H1 (cell line): ENCODE measurements around the gene TFCP2. TPM values are rescaled to one million over a fixed set of nuclear protein-coding genes. Genes with fewer than 3 reads are reported as not detected.

Experiments used
- CTCF ChIA-PET: fragments of 300-600 bp; sonication (Branson Sonifier 250); formaldehyde crosslinking; loops from one replicate; lab custom pipeline; 2021; ENCODE audit not compliant: partially characterized antibody; lab: Charles Lee
- POLR2A ChIA-PET: fragments of 300-600 bp; sonication (Branson Sonifier 250); formaldehyde crosslinking; loops from one replicate; lab custom pipeline; 2021; ENCODE audit warnings: inconsistent platforms; ENCODE audit not compliant: partially characterized antibody; lab: Charles Lee
- DNase-seq, 2 experiments: peaks; one replicate each; pipeline versions ENCODE4 v3.0.0 to v3.0.0-alpha.2; 2010 to 2022; ENCODE audit warnings: low spot score in 2 of 2, low read depth in 1 of 2, mixed read lengths in 1 of 2
- FAIRE-seq: peaks from 2 replicates; lab custom pipeline; 2011; peaks lifted over from hg19 to GRCh38; lab: Jason Lieb, UNC
- H2AFZ ChIP-seq: 2 replicates; pipeline ENCODE4 v1.8.1; 2012; ENCODE audit warnings: low read length, inconsistent platforms
- H2AK5ac ChIP-seq: 2 replicates; pipeline ENCODE4 v1.6.1; 2013; ENCODE audit warnings: low read depth, low read length
- H2BK120ac ChIP-seq: replicated peaks from 2 replicates; pipeline ENCODE3; 2013; ENCODE audit warnings: low read depth, low read length, inconsistent platforms
- H2BK12ac ChIP-seq: 2 replicates; pipeline ENCODE4 v1.6.1; 2013; ENCODE audit warnings: low read depth, low read length
- H2BK15ac ChIP-seq: 2 replicates; pipeline ENCODE4 v1.6.1; 2013; ENCODE audit warnings: low read length
- H2BK20ac ChIP-seq: 2 replicates; pipeline ENCODE4 v1.6.1; 2013; ENCODE audit warnings: low read length
- H2BK5ac ChIP-seq: 2 replicates; pipeline ENCODE4 v1.6.1; 2013; ENCODE audit warnings: low read depth, low read length
- H3K14ac ChIP-seq: 2 replicates; pipeline ENCODE4 v1.6.1; 2013; ENCODE audit warnings: inconsistent platforms; ENCODE audit not compliant: insufficient read length
- H3K18ac ChIP-seq: 2 replicates; pipeline ENCODE4 v1.6.1; 2013; ENCODE audit warnings: low read length; ENCODE audit errors: extremely low read depth
- H3K23ac ChIP-seq: 2 replicates; pipeline ENCODE4 v1.6.1; 2013; ENCODE audit warnings: inconsistent platforms; ENCODE audit not compliant: insufficient read length
- H3K23me2 ChIP-seq: 2 replicates; pipeline ENCODE4 v1.6.1; 2013; ENCODE audit warnings: low read depth, low read length
- H3K27ac ChIP-seq: 2 replicates; pipeline ENCODE4 v1.6.1; 2011; ENCODE audit warnings: low read depth, low read length, inconsistent platforms
- H3K27me3 ChIP-seq, 4 experiments: replicated peaks in 1 of 4; 1 replicate in 1 of 4; 2 replicates in 3 of 4; pipeline versions ENCODE4 v1.6.1 to v1.8.1; 2011 to 2013; ENCODE audit warnings: low read length in 3 of 4, mild to moderate bottlenecking in 3 of 4, inconsistent platforms in 2 of 4, mixed read lengths in 2 of 4, moderate library complexity in 1 of 4; ENCODE audit not compliant: control insufficient read depth in 3 of 4, insufficient read depth in 3 of 4; ENCODE audit errors: extremely low read depth in 1 of 4
- H3K36me3 ChIP-seq, 4 experiments: 2 replicates each; pipeline versions ENCODE4 v1.6.1 to v1.8.1; 2011 to 2013; ENCODE audit warnings: mild to moderate bottlenecking in 4 of 4, low read length in 3 of 4, moderate library complexity in 2 of 4, control low read depth in 1 of 4, inconsistent platforms in 1 of 4; ENCODE audit not compliant: insufficient read depth in 4 of 4, control insufficient read depth in 2 of 4
- H3K4ac ChIP-seq: replicated peaks from 2 replicates; pipeline ENCODE3; 2013; ENCODE audit warnings: low read length, low read depth, mixed read lengths, inconsistent platforms; ENCODE audit not compliant: insufficient read length
- H3K4me1 ChIP-seq, 4 experiments: replicated peaks in 1 of 4; 1 replicate in 1 of 4; 2 replicates in 3 of 4; pipeline versions ENCODE4 v1.6.1 to v1.8.1; 2011 to 2013; ENCODE audit warnings: low read length in 3 of 4, inconsistent platforms in 2 of 4, mixed read lengths in 1 of 4; ENCODE audit not compliant: insufficient read depth in 4 of 4, control insufficient read depth in 3 of 4
- H3K4me2 ChIP-seq, 2 experiments: 2 replicates each; pipeline versions ENCODE4 v1.6.1 to v1.8.1; 2011 to 2013; ENCODE audit warnings: low read depth in 2 of 2, low read length in 2 of 2, control low read depth in 1 of 2, inconsistent platforms in 1 of 2, mild to moderate bottlenecking in 1 of 2; ENCODE audit not compliant: insufficient read depth in 1 of 2
- H3K4me3 ChIP-seq, 4 experiments: fragments of 200-600, 300-600 bp in 1 of 4; sonication (generic), shearing (Covaris generic), sonication (Bioruptor Twin) in 1 of 4; 2 replicates each; pipeline versions ENCODE4 v1.5.1 to v1.8.1; 2011 to 2016; ENCODE audit warnings: low read length in 4 of 4, low read depth in 3 of 4, control low read depth in 2 of 4, inconsistent platforms in 2 of 4, mild to moderate bottlenecking in 2 of 4, mixed read lengths in 1 of 4, moderate library complexity in 1 of 4; ENCODE audit not compliant: insufficient read depth in 2 of 4; ENCODE audit errors: extremely low read depth in 1 of 4
- H3K56ac ChIP-seq: replicated peaks from 2 replicates; pipeline ENCODE3; 2013; ENCODE audit warnings: low read depth, mild to moderate bottlenecking, mixed read lengths, low read length, inconsistent platforms; ENCODE audit not compliant: insufficient read length
- H3K79me1 ChIP-seq: 2 replicates; pipeline ENCODE4 v1.6.1; 2013; ENCODE audit warnings: low read depth, low read length, control low read depth
- H3K79me2 ChIP-seq, 2 experiments: 2 replicates each; pipeline versions ENCODE4 v1.6.1 to v1.8.1; 2012 to 2013; ENCODE audit warnings: low read length in 2 of 2, mild to moderate bottlenecking in 2 of 2, inconsistent platforms in 1 of 2; ENCODE audit not compliant: insufficient read depth in 2 of 2, control insufficient read depth in 1 of 2
- H3K9ac ChIP-seq, 4 experiments: replicated peaks in 1 of 4; 1 replicate in 1 of 4; 2 replicates in 3 of 4; pipeline versions ENCODE4 v1.6.1 to v1.8.1; 2011 to 2013; ENCODE audit warnings: low read depth in 3 of 4, low read length in 3 of 4, control low read depth in 2 of 4, mild to moderate bottlenecking in 2 of 4, moderate library complexity in 2 of 4, inconsistent platforms in 1 of 4; ENCODE audit errors: extremely low read depth in 1 of 4
- H3K9me3 ChIP-seq, 2 experiments: 2 replicates each; pipeline versions ENCODE4 v1.6.1 to v1.8.1; 2012 to 2013; ENCODE audit warnings: mild to moderate bottlenecking in 2 of 2, moderate library complexity in 2 of 2, control low read depth in 1 of 2, inconsistent platforms in 1 of 2, low read depth in 1 of 2, low read length in 1 of 2, mixed read lengths in 1 of 2; ENCODE audit not compliant: insufficient read depth in 2 of 2
- H4K20me1 ChIP-seq, 2 experiments: replicated peaks in 1 of 2; 2 replicates each; pipeline versions ENCODE3 to v1.8.1; 2011 to 2013; ENCODE audit warnings: inconsistent platforms in 2 of 2, low read length in 2 of 2, mild to moderate bottlenecking in 1 of 2; ENCODE audit not compliant: insufficient read depth in 2 of 2, control insufficient read depth in 1 of 2
- H4K5ac ChIP-seq: 2 replicates; pipeline ENCODE4 v1.6.1; 2013; ENCODE audit warnings: low read length, low read depth, mixed read lengths, inconsistent platforms; ENCODE audit not compliant: insufficient read length
- H4K8ac ChIP-seq: 2 replicates; pipeline ENCODE4 v1.8.0; 2013; ENCODE audit warnings: mild to moderate bottlenecking, moderate library complexity, low read length, inconsistent platforms; ENCODE audit not compliant: insufficient read depth; ENCODE audit errors: extremely low read depth
- H4K91ac ChIP-seq: replicated peaks from 2 replicates; pipeline ENCODE3; 2013; ENCODE audit warnings: low read length, mixed read lengths, inconsistent platforms; ENCODE audit not compliant: insufficient read length
- ASH2L ChIP-seq: fragments of 200-600, 300-600 bp; sonication (generic); IDR thresholded peaks from one replicate; pipeline ENCODE4 v1.7.1; 2017; ENCODE audit warnings: low read length
- CBX8 ChIP-seq: fragments of 300-800, 300-1000 bp; sonication (generic); IDR thresholded peaks from 2 replicates; pipeline ENCODE4 v1.7.1; 2016; ENCODE audit warnings: low read depth, low read length, borderline replicate concordance
- CREB1 ChIP-seq: IDR thresholded peaks from 2 replicates; pipeline ENCODE4 v1.6.1; 2012; ENCODE audit warnings: inconsistent platforms
- JUN ChIP-seq: IDR thresholded peaks from 2 replicates; pipeline ENCODE4 v1.6.1; 2011; ENCODE audit warnings: low read depth, mild to moderate bottlenecking, improper control_type of control experiment, low read length
- KDM1A ChIP-seq: fragments of 200-600, 300-600 bp; sonication (generic); IDR thresholded peaks from 2 replicates; pipeline ENCODE4 v1.7.1; 2016; ENCODE audit warnings: mild to moderate bottlenecking, low read length, borderline replicate concordance
- KDM4A ChIP-seq: IDR thresholded peaks from one replicate; pipeline ENCODE4 v1.7.1; 2012; ENCODE audit warnings: low read depth, mild to moderate bottlenecking, moderate library complexity, low read length, inconsistent platforms; ENCODE audit not compliant: severe bottlenecking
- NANOG ChIP-seq: IDR thresholded peaks from 2 replicates; pipeline ENCODE4 v1.6.1; 2011; ENCODE audit warnings: low read length, low read depth, mild to moderate bottlenecking, inconsistent platforms; ENCODE audit not compliant: insufficient read depth, poor library complexity, severe bottlenecking
- POLR2AphosphoS5 ChIP-seq: IDR thresholded peaks from 2 replicates; pipeline ENCODE4 v1.6.1; 2011; ENCODE audit warnings: low read depth, low read length
- RBBP5 ChIP-seq: IDR thresholded peaks from 2 replicates; pipeline ENCODE4 v1.7.1; 2012; ENCODE audit warnings: low read depth, mild to moderate bottlenecking, inconsistent platforms, low read length, moderate library complexity, borderline replicate concordance
- SAP30 ChIP-seq: fragments of 300-600 bp; sonication (generic); IDR thresholded peaks from 2 replicates; pipeline ENCODE4 v1.7.1; 2012; ENCODE audit warnings: low read length, moderate library complexity, mild to moderate bottlenecking, inconsistent platforms; ENCODE audit not compliant: insufficient read depth, insufficient replicate concordance
- SIN3A ChIP-seq, 2 experiments: IDR thresholded peaks in 1 of 2; conservative IDR thresholded peaks in 1 of 2; 2 replicates each; pipeline ENCODE4 v1.6.1; 2011 to 2012; ENCODE audit warnings: low read length in 2 of 2, improper control_type of control experiment in 1 of 2, low read depth in 1 of 2, mild to moderate bottlenecking in 1 of 2
- SIX5 ChIP-seq: IDR thresholded peaks from 2 replicates; pipeline ENCODE4 v1.6.1; 2011; ENCODE audit warnings: mild to moderate bottlenecking, low read depth, low read length
- SP2 ChIP-seq: IDR thresholded peaks from 2 replicates; pipeline ENCODE4 v1.6.1; 2012; ENCODE audit warnings: mild to moderate bottlenecking, low read length, inconsistent platforms
- SUZ12 ChIP-seq: fragments of 200-600 bp; sonication (generic); IDR thresholded peaks from 2 replicates; pipeline ENCODE4 v1.6.1; 2012; ENCODE audit warnings: mild to moderate bottlenecking, inconsistent platforms, low read length, moderate library complexity, mixed read lengths
- TAF1 ChIP-seq: IDR thresholded peaks from 2 replicates; pipeline ENCODE4 v1.6.1; 2011; ENCODE audit warnings: mild to moderate bottlenecking, low read depth, low read length
- TEAD4 ChIP-seq: IDR thresholded peaks from 2 replicates; pipeline ENCODE4 v1.6.1; 2012; ENCODE audit warnings: low read depth, low read length, inconsistent platforms, mixed read lengths
- WGBS, 2 experiments: shearing (Covaris generic) in 1 of 2; methylation state at CpG; one replicate each; pipeline versions ENCODE4 v1.1.6 to v1.1.7; 2013 to 2015; ENCODE audit warnings: low lambda C conversion rate in 2 of 2, mixed read lengths in 2 of 2, inconsistent platforms in 1 of 2, low coverage in 1 of 2, missing lambda C conversion rate in 1 of 2; ENCODE audit not compliant: insufficient replicate concordance in 2 of 2, insufficient coverage in 1 of 2, insufficient read length in 1 of 2; ENCODE audit errors: extremely low coverage in 1 of 2, missing lambda C conversion rate in 1 of 2; 5-methylcytosine and 5-hydroxymethylcytosine counted together
- polyA plus RNA-seq, 7 experiments: library from polyadenylated mRNA; depleted of rRNA in 3 of 7; stranded (reverse) in 5 of 7; unstranded in 2 of 7; fragments of >200 nt in 5 of 7; fragments of 200-250 nt in 2 of 7; gene quantifications; 1 replicate in 5 of 7; 2 replicates in 1 of 7; 4 replicates in 1 of 7; pipeline versions ENCODE4 v1.2.1 to v1.2.3, GENCODE V29; 2011 to 2013; ENCODE audit warnings: missing spikeins in 2 of 7, mixed read lengths in 2 of 7
- total RNA-seq: library from RNA; stranded (reverse); fragmentation: NEBNext Ultra II Directional; extraction: Animal tissue kit (Norgen Biotek cat#: 25700); gene quantifications from 2 replicates; pipeline ENCODE4 v1.2.1, GENCODE V29; 2021

TFCP2 gene
- total and polyA plus RNA-seq, 2 of the 8 experiments (the other 6 are each of a cell fraction or from before 2014, with no cell fraction given), result 19.8 to 49.2 TPM

- H2BK5ac ChIP-seq, result no peak overlapping the region
- DNase-seq (no peak), FAIRE-seq (no peak)
- no peak overlapping the region for H2BK20ac ChIP-seq
- no peak overlapping the region for H4K91ac ChIP-seq
- no peak overlapping the region for H3K56ac ChIP-seq
- no peak overlapping the region for H2BK15ac ChIP-seq
- H2AFZ ChIP-seq, result no peak overlapping the region
- 61% methylated on average over 3 of the region's 3 CpGs; no CpG with 5 or more reads in 1 of the 2 experiments for WGBS, 2 experiments
- CTCF ChIA-PET, result no interaction called here
- no peaks in the 10 kb centered on the region for H3K27me3 ChIP-seq
- no peak overlapping the region for H4K8ac ChIP-seq
- H3K79me2 ChIP-seq, result peaks cover 0 to 71% of the 10 kb centered on the region in 2 experiments; a peak in 2 of 4 replicates
- H3K4ac ChIP-seq, result no peak overlapping the region
- no peak overlapping the region for H2BK12ac ChIP-seq
- no peak overlapping the region for H2AK5ac ChIP-seq
- H3K18ac ChIP-seq, result no peak overlapping the region
- H3K79me1 ChIP-seq, result no peaks in the 10 kb centered on the region
- no peaks in the 10 kb centered on the region for H3K9me3 ChIP-seq
- POLR2A ChIA-PET, result no interaction called here
- no peaks in the 10 kb centered on the region for H3K36me3 ChIP-seq
- H3K14ac ChIP-seq, result no peak overlapping the region
- no peak overlapping the region for H3K4me2 ChIP-seq
- H3K4me3 ChIP-seq, result no peak overlapping the region
- no peaks in the 10 kb centered on the region for H3K23me2 ChIP-seq
- H3K4me1 ChIP-seq, result no peaks in the 10 kb centered on the region
- no peak overlapping the region for H3K9ac ChIP-seq
- H4K20me1 ChIP-seq, result peaks cover 0 to 3% of the 10 kb centered on the region in 2 experiments
- no peak overlapping the region for H3K23ac ChIP-seq
- no peak overlapping the region for H2BK120ac ChIP-seq
- H3K27ac ChIP-seq, result no peak overlapping the region
- no peak overlapping the region for H4K5ac ChIP-seq
- TF ChIP-seq JUN (no peak), ASH2L (no peak), CREB1 (no peak), KDM4A (no peak), SAP30 (no peak), KDM1A (no peak), SIX5 (no peak), RBBP5 (no peak), SUZ12 (no peak), SIN3A (conservative IDR thresholded peaks at IDR 0.05 in 1 of 2, IDR thresholded peaks at IDR 0.05 in 1 of 2; ENCODE audit: low read depth in 1 of 2, low read length in 2 of 2) (no peak), NANOG (no peak), CBX8 (no peak), POLR2AphosphoS5 (no peak), TAF1 (no peak), SP2 (no peak), TEAD4 (no peak)
Observed at GRCh38 chr12:51150777-51151176, 22.2 kb downstream of the TFCP2 start.
